HG03439 (cell line): Measurements from ENCODE around the gene MICALL1.
"Not testable (repeated sequence)": the region's sequence is repeated elsewhere in the genome, so short reads cannot be mapped to it uniquely, and the experiment has no call there.

Experiments
- ATAC-seq: cut with Tn5 transposase; IDR thresholded peaks from one replicate; pipeline ENCODE4 v1.9.1; 2021; ENCODE audit warnings: mild to moderate bottlenecking, moderate library complexity; ENCODE audit not compliant: unreplicated experiment

Gene MICALL1

GRCh38 chr22:37953437-37954179, 47.5 kb downstream of the MICALL1 start, which contains the start of the genes C22orf23 and POLR2F:
Gene C22orf23, minus strand, starts transcription at chr22:37953601. Its CDS starts 452 bp downstream, at chr22:37953149.
Gene POLR2F, plus strand, starts transcription at chr22:37953699. Its CDS starts 89 bp downstream, at chr22:37953788.
- peak; percentile 86 for ATAC-seq

DNA sequence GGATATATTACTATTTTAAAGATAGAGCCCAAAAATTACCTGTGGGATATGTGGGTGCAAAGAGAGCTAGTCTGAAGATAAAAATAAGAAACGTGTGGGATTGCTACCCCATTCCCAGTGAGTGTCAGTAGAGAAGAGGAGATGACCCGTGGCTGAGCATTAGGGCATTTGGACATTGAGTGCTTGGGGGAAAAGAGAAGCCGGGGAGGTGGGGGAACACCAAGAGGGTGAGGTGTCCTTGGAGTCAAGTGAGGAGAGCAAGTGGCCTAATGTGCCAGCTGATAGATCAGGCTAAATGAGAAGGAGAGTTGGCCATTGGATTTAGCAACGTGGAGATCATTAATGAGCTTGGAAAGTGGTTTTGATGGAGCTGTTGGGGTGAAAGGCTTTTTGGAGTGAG, 48.6 kb downstream of the MICALL1 start:
- ATAC-seq: no peak

- not testable (repeated sequence) for ATAC-seq
Measured at GRCh38 chr22:37955825-37956397, 49.8 kb downstream of the MICALL1 start.

DNA sequence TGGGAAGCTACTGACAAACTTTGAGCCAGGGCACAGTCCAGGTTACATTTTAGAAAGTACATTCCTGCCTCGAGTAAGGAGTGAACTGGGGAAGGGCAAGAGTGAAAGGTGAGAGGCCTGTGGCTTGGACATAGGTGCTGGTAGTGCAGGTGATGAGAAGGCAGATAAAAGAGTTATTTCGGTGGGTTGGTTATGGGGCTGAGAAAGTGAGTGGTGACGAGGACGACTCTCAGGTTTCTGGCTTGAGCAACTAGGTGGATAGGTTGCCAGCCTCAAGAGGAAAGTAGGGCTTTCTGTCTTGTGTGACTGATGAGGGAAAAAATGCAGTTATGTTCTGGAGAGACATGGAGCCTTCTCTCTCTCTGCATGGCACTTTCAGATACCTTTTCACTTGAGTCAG, 51.1 kb downstream of the MICALL1 start:
- ATAC-seq: no peak

- ATAC-seq: no peak
Measured at GRCh38 chr22:37959231-37959825, 53.2 kb downstream of the MICALL1 start.

GRCh38 chr22:37961062-37961461, 55.0 kb downstream of the MICALL1 start:
- no peak for ATAC-seq

- no peak for ATAC-seq
Measured at GRCh38 chr22:37965940-37966664, 60.0 kb downstream of the MICALL1 start.

DNA sequence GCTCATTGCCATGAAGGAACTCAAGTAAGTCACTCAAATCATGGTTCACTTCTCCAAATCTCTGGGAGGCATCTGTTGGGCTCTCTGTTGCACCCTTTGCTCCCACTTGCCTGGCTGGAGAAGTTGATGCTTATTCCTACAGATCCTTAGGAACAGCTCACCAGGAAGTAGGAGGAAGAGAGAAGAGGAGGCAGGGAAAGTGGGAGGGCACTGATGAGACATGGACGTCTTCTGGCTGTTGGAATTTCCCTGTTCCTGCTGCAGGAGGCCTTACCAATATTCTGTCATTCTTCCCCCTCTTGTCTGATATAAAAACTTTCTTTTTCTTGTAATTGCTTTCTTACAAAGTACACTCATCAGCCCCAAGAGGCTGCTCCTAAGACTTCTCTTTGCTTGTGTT, 61.0 kb downstream of the MICALL1 start:
- ATAC-seq: no peak

DNA sequence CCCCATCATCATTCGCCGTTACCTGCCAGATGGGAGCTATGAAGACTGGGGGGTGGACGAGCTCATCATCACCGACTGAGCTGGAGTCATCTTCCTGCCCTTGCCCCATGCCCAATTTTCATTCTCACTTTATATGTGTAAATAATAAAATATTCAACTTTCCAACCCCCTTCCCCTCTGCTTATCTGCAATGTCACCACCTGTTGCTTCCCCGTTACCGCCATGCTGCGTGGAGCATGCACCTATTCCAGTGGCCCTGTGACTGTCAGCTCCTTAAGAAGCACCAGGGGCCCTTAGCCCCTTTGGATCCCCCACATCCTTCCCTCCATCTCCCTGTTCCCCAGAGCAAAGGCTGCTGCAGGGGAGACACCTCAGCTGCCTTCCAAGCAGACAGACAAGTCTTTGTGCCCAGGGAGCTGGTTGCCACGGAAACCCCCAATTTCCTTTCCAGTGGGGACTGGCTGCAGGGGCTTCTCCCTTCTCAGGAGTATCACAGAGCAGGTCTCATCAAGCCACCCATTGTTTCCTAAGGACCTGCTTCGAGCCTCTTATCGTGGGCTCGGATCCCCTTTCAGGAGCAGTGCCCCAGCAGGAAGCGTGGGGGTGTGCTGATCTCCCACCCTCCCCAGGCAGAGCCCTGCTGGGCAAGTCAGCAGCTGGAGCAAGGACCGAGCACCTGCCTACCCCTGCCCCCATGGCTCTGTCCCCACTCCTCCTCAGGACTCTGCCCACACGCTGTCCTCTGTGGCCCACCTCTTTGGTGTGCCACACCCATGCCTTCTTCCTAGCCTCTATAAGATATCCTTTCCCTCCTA, 61.7 kb downstream of the MICALL1 start:
- ATAC-seq: no peak

DNA sequence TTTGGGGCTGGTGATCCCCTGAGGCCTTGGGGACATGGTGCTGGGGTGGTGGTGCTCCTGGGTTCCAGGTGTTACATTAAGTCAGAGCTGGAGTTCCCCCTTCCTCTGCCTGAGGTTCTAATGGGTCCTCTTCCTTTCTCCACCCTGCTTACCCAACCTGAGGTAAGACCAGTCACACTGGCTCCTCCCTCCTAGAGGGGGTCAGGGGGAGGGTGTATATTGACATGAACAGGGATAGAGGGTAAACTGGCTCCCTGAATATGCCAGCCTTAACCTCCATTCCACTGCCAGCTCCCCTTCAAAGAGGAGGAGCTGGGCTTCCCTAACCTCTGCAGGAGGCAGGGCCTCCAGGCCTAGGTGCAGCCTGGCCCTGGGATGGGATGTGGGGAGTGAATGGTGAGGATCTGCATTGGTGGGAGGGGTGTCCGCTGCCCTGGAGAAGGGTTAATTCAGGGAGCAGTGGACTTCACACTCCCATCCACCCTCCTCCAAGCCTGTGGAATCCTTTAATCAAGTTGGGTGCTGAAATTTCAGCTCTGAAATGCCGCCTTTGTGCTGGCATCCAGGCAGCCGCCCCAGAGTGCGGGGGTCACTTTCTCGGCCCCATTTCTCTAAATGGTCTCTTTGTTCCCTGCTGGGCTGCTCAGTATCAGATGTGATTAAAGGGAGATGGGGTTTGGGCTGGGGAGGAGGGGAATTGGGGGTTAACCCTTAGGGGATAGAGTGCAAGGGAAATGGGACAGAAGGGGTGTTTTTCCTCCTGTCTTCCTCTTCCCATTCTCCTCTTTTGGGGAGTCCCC, 62.6 kb downstream of the MICALL1 start:
- no peak for ATAC-seq

DNA sequence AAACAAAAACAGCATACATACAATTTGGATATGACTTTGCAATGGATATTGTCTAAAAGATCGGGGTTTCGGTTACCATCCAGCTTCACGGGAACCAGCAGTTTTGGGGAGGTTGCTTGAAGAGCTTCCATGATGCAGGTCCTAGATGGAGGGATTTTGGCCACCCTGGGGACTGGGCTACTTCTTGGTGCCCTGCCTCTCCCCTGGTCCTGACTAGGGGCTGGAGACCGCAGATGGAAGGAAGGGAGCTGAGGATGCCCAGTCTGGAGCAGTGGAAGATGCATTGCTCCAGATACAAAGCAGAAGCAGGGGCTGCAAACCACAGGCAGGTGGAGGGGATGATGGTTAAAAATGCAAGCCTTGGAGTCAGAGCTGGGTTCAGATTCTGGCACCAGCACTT, 64.8 kb downstream of the MICALL1 start:
- no peak for ATAC-seq

DNA sequence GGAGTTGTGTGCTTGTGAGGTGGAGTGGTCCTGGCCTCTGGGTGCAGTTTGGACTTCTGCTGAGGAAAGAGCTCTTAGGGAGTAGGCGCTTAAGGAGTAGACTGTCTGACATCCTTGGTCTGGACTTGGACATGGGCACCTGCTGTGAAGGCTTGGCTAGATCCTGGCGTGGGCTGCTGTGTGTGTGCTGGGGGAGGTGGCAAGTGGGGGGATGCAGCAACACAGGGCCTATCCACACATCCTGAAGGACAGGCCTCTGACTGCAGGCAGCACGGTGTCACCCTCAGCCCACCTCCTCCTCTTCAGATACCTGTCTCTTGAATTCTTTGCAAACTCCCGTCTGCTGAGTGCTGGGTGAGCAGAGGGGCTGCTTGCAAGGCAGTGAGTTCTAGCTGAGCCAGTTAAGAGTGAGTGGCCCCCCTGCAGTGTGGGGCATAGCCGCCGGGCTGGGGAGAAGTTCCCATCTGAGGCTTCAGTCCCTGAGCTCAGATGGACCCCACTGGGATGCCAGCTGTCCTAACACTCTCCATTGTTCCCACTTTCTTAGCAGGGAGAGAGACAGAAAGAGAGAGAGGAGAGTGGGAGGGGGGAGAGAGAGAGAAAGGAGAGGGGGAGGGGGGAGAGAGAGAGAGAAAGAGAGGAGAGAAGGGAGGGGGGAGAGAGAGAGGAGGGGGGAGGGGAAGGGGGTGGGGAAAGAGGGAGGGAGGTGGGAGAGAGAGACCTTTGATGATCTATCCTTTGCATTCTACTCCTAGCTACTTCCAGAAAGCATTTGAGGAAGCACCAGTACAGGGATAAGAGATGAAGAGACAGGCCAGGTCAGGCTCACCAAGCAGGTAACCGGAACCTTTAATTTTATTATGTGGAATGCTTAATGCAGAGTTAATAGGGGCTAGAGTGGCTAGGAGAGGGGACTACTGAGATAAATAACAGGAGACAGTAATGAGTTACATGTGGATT, 65.7 kb downstream of the MICALL1 start:
- no peak for ATAC-seq

- ATAC-seq: no peak
Measured at GRCh38 chr22:37972527-37972926, 66.4 kb downstream of the MICALL1 start.

DNA sequence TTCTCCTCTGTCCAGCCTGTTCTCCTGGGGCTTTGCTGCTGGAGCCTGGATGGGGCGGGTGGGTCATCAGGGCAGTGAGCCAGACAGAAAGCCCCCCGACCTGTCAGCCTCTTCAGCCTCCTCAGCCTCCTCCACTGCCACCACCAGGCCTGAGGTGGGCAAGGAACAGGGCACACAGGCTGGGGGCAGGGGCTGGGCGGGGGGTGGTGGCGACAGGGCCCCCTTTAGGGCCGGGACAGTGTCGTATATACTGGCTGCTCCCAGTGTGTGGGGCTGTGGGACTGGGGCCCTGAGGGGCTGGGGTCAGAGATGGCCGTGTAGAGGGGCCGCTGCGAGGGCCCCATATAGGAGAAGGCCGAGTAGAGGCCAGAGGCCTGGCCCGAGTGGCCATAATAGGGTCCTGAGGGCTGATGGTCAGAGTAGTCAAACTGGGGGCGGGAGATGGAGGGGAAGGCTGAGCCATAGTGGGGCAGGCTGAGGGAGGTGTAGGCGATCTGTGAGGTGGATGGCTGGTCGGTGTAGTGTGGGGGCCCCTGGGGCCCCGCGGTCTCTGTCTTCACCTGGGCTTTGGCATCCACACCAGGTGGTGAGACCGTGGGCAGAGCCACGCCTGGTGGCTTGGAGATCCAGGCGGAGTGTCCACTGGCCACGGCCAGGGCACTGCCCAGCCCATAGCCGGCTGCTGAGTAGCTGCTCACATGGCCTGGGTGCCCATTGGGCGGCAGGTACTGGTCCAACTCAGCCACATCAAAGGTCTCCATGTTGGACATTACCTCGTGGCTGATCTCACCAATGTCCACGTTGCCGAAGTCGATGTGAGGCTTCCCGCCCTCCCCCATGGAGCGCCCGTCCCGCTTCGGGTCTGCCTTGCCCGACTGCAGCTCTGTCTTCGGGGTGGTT, 67.4 kb downstream of the MICALL1 start:
- no peak for ATAC-seq

DNA sequence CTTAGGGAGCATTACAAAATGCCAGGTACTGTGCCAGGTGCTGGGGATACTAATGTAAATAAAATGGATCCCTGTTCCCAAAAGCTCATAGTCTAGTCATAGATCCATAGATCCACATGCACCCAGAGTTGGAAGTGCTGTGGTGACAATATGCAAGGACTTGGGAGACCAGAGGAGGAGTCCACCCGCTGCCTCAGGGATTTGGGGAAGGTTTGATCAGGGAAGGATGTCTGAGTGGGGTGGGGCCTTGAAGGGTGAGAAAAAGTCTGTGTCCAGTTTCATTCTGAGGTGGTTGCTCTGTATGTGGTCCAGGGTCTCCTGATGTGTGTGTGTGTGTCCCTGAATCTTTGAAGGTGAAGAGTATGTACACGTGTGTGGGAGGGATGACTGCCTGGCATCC, 69.1 kb downstream of the MICALL1 start:
- ATAC-seq: no peak

- not testable (repeated sequence) for ATAC-seq
Measured at GRCh38 chr22:37976022-37976421, 69.9 kb downstream of the MICALL1 start.

DNA sequence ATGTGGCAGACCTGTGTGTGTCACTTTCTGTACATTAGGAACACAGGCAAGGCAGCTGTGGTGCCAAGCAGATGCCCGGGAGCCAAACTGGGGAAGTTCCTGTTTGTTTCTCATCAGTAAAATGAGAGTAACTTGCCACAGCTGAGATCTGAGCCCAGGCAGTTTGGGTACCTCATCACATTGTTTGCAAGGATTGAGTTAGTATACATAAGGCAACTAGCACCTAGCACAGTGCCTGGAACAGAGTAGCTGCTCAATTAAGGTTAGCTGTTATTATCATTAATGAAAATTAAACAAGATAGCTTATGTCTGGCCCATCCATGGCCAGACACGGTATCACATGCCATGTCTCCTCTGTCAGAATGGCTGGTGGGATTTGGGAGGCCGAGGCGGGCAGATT, 70.5 kb downstream of the MICALL1 start:
- no peak for ATAC-seq

DNA sequence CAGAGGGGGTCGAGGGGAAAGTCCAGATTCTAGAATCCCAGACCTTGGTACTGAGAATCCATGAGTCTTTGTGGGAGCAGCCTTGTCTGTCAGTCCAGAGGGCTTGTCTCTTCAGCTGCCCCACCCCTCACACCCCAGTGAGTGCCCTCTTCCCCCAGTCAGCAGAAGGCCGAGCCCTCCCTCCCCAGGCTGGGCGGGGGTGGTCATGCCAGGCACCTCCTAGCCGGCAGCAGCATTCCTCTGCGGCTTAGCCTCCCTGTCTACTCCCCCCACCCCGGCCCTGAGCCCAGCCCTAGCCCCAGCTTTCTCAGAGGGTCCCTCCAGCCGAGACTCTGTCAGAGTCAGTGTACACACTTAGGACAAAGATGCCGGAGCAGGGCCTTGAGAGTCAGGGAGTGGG, 73.7 kb downstream of the MICALL1 start:
- no peak for ATAC-seq
